Panc1 (cell line): ENCODE results near the gene IGDCC3. TPM values are rescaled to one million over a fixed set of nuclear protein-coding genes. Genes with fewer than 3 reads are reported as not detected.

ENCODE experiments used
- ATAC-seq: fragments of 200-7000 bp; cut with Tn5 transposase; 2 replicates; pipeline ENCODE4 v1.9.1; 2020; ENCODE audit warnings: mild to moderate bottlenecking, moderate library complexity
- BruUV-seq: library from RNA; stranded (reverse); fragments of 400-500 nt; replicated peaks from 2 replicates; lab custom pipeline; 2021; lab: Mats Ljungman, UMichigan
- CTCF ChIA-PET: fragments of 300-600 bp; sonication (Branson Sonifier 250); formaldehyde crosslinking; loops from one replicate; lab custom pipeline; 2022; ENCODE audit warnings: antibody characterized with exemption; lab: Charles Lee
- POLR2A ChIA-PET: fragments of 300-600 bp; sonication (Branson Sonifier 250); formaldehyde crosslinking; loops from one replicate; lab custom pipeline; 2022; ENCODE audit warnings: antibody characterized with exemption; lab: Charles Lee
- DNase-seq: peaks from one replicate; pipeline ENCODE4 v3.0.0-alpha.2; 2010; ENCODE audit warnings: low read depth, low spot score
- H3K27ac ChIP-seq: 2 replicates; pipeline ENCODE4 v1.5.1; 2011; ENCODE audit warnings: mild to moderate bottlenecking, low read length, inconsistent platforms
- H3K27me3 ChIP-seq: fragments of 200-500 bp; sonication (Bioruptor generic); 2 replicates; pipeline ENCODE4 v1.6.0; 2014; ENCODE audit warnings: low read length, inconsistent platforms; ENCODE audit not compliant: control insufficient read depth, insufficient read depth
- H3K36me3 ChIP-seq: fragments of 200-500 bp; sonication (Bioruptor generic); 2 replicates; pipeline ENCODE4 v1.5.1; 2014; ENCODE audit warnings: inconsistent platforms, mild to moderate bottlenecking, low read length, moderate library complexity; ENCODE audit not compliant: control insufficient read depth, insufficient read depth
- H3K4me1 ChIP-seq: 2 replicates; pipeline ENCODE4 v1.5.1; 2011; ENCODE audit warnings: inconsistent platforms, mild to moderate bottlenecking, low read length, moderate library complexity; ENCODE audit not compliant: control insufficient read depth, insufficient read depth
- H3K4me3 ChIP-seq, 2 experiments: 2 replicates each; pipeline ENCODE4 v1.5.1; 2011 to 2012; ENCODE audit warnings: low read depth in 2 of 2, low read length in 2 of 2, mild to moderate bottlenecking in 2 of 2, inconsistent platforms in 1 of 2, moderate library complexity in 1 of 2
- H3K9me3 ChIP-seq: fragments of 200-500 bp; sonication (Bioruptor generic); 2 replicates; pipeline ENCODE4 v1.5.1; 2014; ENCODE audit warnings: low read depth, mild to moderate bottlenecking, inconsistent platforms, low read length, moderate library complexity; ENCODE audit not compliant: control insufficient read depth, insufficient read depth
- POLR2AphosphoS5 ChIP-seq: IDR thresholded peaks from 2 replicates; pipeline ENCODE4 v1.6.1; 2012; ENCODE audit warnings: mild to moderate bottlenecking, low read depth, low read length, moderate library complexity
- SIN3A ChIP-seq: IDR thresholded peaks from 2 replicates; pipeline ENCODE4 v1.6.1; 2012; ENCODE audit warnings: low read depth, mild to moderate bottlenecking, low read length, moderate library complexity, borderline replicate concordance; ENCODE audit not compliant: insufficient read depth
- TCF7L2 ChIP-seq: IDR thresholded peaks from 2 replicates; pipeline ENCODE4 v1.6.1; 2011; ENCODE audit warnings: mild to moderate bottlenecking, low read depth, low read length, inconsistent platforms
- in situ Hi-C: cut with HindIII; loops from 2 replicates; pipeline ENCODE4 v1.10.0; 2016; ENCODE audit warnings: low sequenced_read_pairs, low pct_unique_long_range_greater_than_20kb
- intact Hi-C: fragments of 100-400 bp; cut with micrococcal nuclease; formaldehyde crosslinking; loops from one replicate; pipeline ENCODE4 v1.10.0; 2022; ENCODE audit not compliant: unreplicated experiment
- total RNA-seq: library from RNA; stranded (reverse); gene quantifications from one replicate; pipeline ENCODE4 v1.2.1, GENCODE V29; 2021; ENCODE audit not compliant: unreplicated experiment
- TF ChIP-seq, protein P1 (sequence below): fragments of 450-650 bp; IDR thresholded peaks from 2 replicates; pipeline ENCODE4 v1.5.1; 2017; ENCODE audit warnings: mild to moderate bottlenecking
- TF ChIP-seq, protein P2 (sequence below), 2 experiments: IDR thresholded peaks; 2 replicates each; pipeline ENCODE4 v1.6.1; 2011 to 2012; ENCODE audit warnings: low read depth in 2 of 2, control low read depth in 1 of 2, low read length in 1 of 2, mild to moderate bottlenecking in 1 of 2, moderate library complexity in 1 of 2; ENCODE audit not compliant: insufficient read depth in 1 of 2

The IGDCC3 gene
- total RNA-seq, 1 experiment from 2014 or later: 0.18 TPM

DNA sequence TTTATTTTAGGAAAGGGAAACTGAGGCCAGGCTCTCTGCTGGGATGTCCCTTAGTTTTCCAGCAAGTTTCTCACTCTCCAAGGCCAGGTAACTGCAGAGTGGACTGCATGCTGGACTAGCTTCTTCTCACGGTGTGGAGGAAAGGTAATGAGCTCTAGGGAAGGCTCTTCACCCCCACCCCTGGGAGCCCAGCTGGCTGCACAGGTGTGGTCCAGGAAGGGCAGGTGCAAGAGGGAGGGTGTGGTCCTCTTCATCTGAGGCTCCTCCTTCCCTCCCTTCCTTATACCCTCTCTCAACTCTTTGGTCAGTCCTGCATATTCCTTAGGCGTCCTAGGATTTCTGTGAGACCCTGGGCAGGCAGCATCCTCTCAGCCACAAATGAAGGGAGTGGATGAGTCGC lies 39.4 kb downstream of the IGDCC3 start:
- TF ChIP-seq, protein P1, sequence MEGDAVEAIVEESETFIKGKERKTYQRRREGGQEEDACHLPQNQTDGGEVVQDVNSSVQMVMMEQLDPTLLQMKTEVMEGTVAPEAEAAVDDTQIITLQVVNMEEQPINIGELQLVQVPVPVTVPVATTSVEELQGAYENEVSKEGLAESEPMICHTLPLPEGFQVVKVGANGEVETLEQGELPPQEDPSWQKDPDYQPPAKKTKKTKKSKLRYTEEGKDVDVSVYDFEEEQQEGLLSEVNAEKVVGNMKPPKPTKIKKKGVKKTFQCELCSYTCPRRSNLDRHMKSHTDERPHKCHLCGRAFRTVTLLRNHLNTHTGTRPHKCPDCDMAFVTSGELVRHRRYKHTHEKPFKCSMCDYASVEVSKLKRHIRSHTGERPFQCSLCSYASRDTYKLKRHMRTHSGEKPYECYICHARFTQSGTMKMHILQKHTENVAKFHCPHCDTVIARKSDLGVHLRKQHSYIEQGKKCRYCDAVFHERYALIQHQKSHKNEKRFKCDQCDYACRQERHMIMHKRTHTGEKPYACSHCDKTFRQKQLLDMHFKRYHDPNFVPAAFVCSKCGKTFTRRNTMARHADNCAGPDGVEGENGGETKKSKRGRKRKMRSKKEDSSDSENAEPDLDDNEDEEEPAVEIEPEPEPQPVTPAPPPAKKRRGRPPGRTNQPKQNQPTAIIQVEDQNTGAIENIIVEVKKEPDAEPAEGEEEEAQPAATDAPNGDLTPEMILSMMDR: no peak
- TF ChIP-seq TCF7L2: no peak
- TF ChIP-seq POLR2AphosphoS5: no peak
- no peak for TF ChIP-seq SIN3A
- TF ChIP-seq, protein P2, sequence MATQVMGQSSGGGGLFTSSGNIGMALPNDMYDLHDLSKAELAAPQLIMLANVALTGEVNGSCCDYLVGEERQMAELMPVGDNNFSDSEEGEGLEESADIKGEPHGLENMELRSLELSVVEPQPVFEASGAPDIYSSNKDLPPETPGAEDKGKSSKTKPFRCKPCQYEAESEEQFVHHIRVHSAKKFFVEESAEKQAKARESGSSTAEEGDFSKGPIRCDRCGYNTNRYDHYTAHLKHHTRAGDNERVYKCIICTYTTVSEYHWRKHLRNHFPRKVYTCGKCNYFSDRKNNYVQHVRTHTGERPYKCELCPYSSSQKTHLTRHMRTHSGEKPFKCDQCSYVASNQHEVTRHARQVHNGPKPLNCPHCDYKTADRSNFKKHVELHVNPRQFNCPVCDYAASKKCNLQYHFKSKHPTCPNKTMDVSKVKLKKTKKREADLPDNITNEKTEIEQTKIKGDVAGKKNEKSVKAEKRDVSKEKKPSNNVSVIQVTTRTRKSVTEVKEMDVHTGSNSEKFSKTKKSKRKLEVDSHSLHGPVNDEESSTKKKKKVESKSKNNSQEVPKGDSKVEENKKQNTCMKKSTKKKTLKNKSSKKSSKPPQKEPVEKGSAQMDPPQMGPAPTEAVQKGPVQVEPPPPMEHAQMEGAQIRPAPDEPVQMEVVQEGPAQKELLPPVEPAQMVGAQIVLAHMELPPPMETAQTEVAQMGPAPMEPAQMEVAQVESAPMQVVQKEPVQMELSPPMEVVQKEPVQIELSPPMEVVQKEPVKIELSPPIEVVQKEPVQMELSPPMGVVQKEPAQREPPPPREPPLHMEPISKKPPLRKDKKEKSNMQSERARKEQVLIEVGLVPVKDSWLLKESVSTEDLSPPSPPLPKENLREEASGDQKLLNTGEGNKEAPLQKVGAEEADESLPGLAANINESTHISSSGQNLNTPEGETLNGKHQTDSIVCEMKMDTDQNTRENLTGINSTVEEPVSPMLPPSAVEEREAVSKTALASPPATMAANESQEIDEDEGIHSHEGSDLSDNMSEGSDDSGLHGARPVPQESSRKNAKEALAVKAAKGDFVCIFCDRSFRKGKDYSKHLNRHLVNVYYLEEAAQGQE (IDR thresholded peaks at IDR 0.05; ENCODE audit: insufficient read depth in 1 of 2, low read depth in 2 of 2, low read length in 1 of 2): no peak
- ChIA-PET CTCF (interaction anchor here (0.5 to 1.2 kb wide), 2 partner anchors 62 to 872 kb away, joined by 3 to 6 read pairs; no protein-coding TSS in a partner anchor), POLR2A (no interaction called here)
- no peak for DNase-seq
- BruUV-seq: no TSS peak
- no peaks in the 10 kb centered on the region for H3K9me3 ChIP-seq
- H3K4me3 ChIP-seq: no peak overlapping the region
- H3K4me1 ChIP-seq: no peaks in the 10 kb centered on the region
- ATAC-seq: no peak
- no peaks in the 10 kb centered on the region for H3K27me3 ChIP-seq
- intact Hi-C loops (no loop called here), in situ Hi-C loops (no loop called here)
- no peak overlapping the region for H3K27ac ChIP-seq
- H3K36me3 ChIP-seq: no peaks in the 10 kb centered on the region

DNA sequence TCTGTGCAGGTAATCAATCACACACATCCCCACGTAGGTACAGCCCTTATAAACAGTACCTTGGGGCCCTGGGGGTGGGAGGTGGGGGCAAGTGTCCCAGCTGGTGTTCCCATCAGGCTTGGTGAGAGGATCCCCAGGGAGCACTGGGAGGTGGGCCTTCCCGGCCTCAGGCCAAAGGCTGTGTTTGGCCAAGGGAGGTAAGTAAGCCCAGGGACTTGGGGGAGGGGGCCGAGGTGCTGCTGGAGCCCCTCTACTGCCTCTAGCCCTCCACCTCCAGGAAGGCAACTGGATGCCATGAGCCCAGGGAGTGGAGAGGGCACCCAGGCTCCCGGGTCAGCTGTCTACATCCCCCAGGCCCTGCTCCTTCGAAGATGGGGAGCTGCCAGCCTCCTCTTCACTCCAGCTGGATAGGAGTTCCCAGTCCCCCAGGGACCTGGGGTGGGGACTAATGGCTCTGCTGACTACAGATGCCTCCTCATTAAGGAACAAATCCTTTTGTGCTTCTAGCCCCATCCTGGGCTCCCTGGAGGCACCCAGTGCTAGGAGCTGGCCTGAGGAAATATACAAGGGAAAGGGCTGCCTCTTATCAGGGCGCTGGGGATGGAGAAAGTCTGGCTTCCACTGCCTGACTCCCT lies 40.2 kb downstream of the IGDCC3 start:
- H3K9me3 ChIP-seq: no peaks in the 10 kb centered on the region
- TF ChIP-seq, protein P1: no peak
- TF ChIP-seq TCF7L2: no peak
- TF ChIP-seq POLR2AphosphoS5: no peak
- TF ChIP-seq, protein P2 (IDR thresholded peaks at IDR 0.05; ENCODE audit: insufficient read depth in 1 of 2, low read depth in 2 of 2, low read length in 1 of 2): no peak
- TF ChIP-seq SIN3A: no peak
- ChIA-PET POLR2A (interaction anchor here (0.6 kb wide), 1 partner anchor 25 kb away, joined by 3 read pairs; no protein-coding TSS in a partner anchor), CTCF (interaction anchor here (0.6 kb wide), 1 partner anchor 42 kb away, joined by 7 read pairs; no protein-coding TSS in a partner anchor)
- no peak overlapping the region for H3K4me3 ChIP-seq
- ATAC-seq (no peak), DNase-seq (no peak)
- intact Hi-C loops: no loop called here
- H3K36me3 ChIP-seq: no peaks in the 10 kb centered on the region
- no TSS peak for BruUV-seq
- no peaks in the 10 kb centered on the region for H3K4me1 ChIP-seq
- in situ Hi-C loops: no loop called here
- no peaks in the 10 kb centered on the region for H3K27me3 ChIP-seq
- no peak overlapping the region for H3K27ac ChIP-seq
